ENCODE results near the gene ZNF497. TPM values are rescaled to one million over a fixed set of nuclear protein-coding genes. Genes with fewer than 3 reads are reported as not detected.

The ZNF497 gene
- total RNA-seq, 1 donor from 2014 or later: 2.5 TPM

- Histone ChIP-seq H3K36me3 (peaks cover 41% of the 10 kb centered on the region), H3K27ac (no peak overlapping the region), H3K4me1 (peaks cover 9% of the 10 kb centered on the region), H3K27me3 (ENCODE audit: low read depth) (peaks cover 18% of the 10 kb centered on the region), H3K4me3 (peak overlapping the region; percentile 21), H3K9me3 (no peaks in the 10 kb centered on the region)
- ATAC-seq: peak; percentile 2 to 19
- no peak for TF ChIP-seq CTCF (IDR thresholded peaks at IDR 0.05)
- DNase-seq: no peak
- intact Hi-C loops (cut with DNase I): no loop called here
These were observed 33.6 kb upstream of the ZNF497 start for GRCh38 chr19:58395979-58396627.

- no peak for DNase-seq
These were observed 32.8 kb upstream of the ZNF497 start, which contains the start of gene RNF225 for GRCh38 chr19:58395220-58395978. TSS of gene RNF225 (plus strand) at chr19:58395656. CDS start at chr19:58396090, 434 bp downstream.

GRCh38 chr19:58394821-58395219 is 32.3 kb upstream of the ZNF497 start:
- Histone ChIP-seq H3K4me3 (no peak overlapping the region), H3K27me3 (ENCODE audit: low read depth) (peaks cover 18% of the 10 kb centered on the region), H3K36me3 (peaks cover 53% of the 10 kb centered on the region), H3K27ac (no peak overlapping the region), H3K4me1 (peaks cover 10% of the 10 kb centered on the region), H3K9me3 (no peaks in the 10 kb centered on the region)
- TF ChIP-seq CTCF (IDR thresholded peaks at IDR 0.05): no peak
- ATAC-seq (peak; percentile 10 to 25), DNase-seq (no peak)
- intact Hi-C loops (cut with DNase I): no loop called here

More at GRCh38 chr19:58395220-58395978, 32.8 kb upstream of the ZNF497 start, which contains the start of gene RNF225:
- Histone ChIP-seq H3K27me3 (ENCODE audit: low read depth) (peaks cover 18% of the 10 kb centered on the region), H3K36me3 (peaks cover 48% of the 10 kb centered on the region), H3K27ac (no peak within 1 kb of the TSS), H3K4me3 (peak within 1 kb of the TSS; percentile 21), H3K9me3 (no peaks in the 10 kb centered on the region), H3K4me1 (peaks cover 7% of the 10 kb centered on the region)
- intact Hi-C loops (cut with DNase I): no loop called here
- TF ChIP-seq CTCF (IDR thresholded peaks at IDR 0.05): no peak
- ATAC-seq: peak; percentile 59 to 63

GRCh38 chr19:58393725-58394033 is 31.1 kb upstream of the ZNF497 start:
- Histone ChIP-seq H3K36me3 (peaks cover 65% of the 10 kb centered on the region), H3K4me1 (peaks cover 16% of the 10 kb centered on the region), H3K27ac (no peak overlapping the region), H3K9me3 (no peaks in the 10 kb centered on the region), H3K27me3 (ENCODE audit: low read depth) (peaks cover 18% of the 10 kb centered on the region), H3K4me3 (no peak overlapping the region)
- DNase-seq (no peak), ATAC-seq (no peak)
- intact Hi-C loops (cut with DNase I): no loop called here
- no peak for TF ChIP-seq CTCF (IDR thresholded peaks at IDR 0.05)

- ATAC-seq (no peak), DNase-seq (no peak)
- intact Hi-C loops (cut with DNase I): no loop called here
- no peak for TF ChIP-seq CTCF (IDR thresholded peaks at IDR 0.05)
- Histone ChIP-seq H3K36me3 (peaks cover 70% of the 10 kb centered on the region), H3K4me3 (no peak overlapping the region), H3K4me1 (peaks cover 21% of the 10 kb centered on the region), H3K27ac (no peak overlapping the region), H3K27me3 (ENCODE audit: low read depth) (peaks cover 18% of the 10 kb centered on the region), H3K9me3 (no peaks in the 10 kb centered on the region)
These were observed 30.6 kb upstream of the ZNF497 start for GRCh38 chr19:58392945-58393724.

All from lower lobe of right lung (tissue), 2 donors.